B cell (primary cell): ENCODE results near the gene KRTAP4-5.

ENCODE experiments used
- CTCF ChIP-seq: fragments of 200-600 bp; IDR thresholded peaks from one replicate; pipeline ENCODE4 v1.8.0; 2022; ENCODE audit warnings: antibody characterized with exemption, mild to moderate bottlenecking
- EZH2 ChIP-seq: IDR thresholded peaks from 2 replicates; pipeline ENCODE4 v1.6.1; 2012; ENCODE audit warnings: borderline replicate concordance, low read depth, mild to moderate bottlenecking, moderate library complexity, low read length; ENCODE audit not compliant: insufficient read depth, poor library complexity, severe bottlenecking

DNA sequence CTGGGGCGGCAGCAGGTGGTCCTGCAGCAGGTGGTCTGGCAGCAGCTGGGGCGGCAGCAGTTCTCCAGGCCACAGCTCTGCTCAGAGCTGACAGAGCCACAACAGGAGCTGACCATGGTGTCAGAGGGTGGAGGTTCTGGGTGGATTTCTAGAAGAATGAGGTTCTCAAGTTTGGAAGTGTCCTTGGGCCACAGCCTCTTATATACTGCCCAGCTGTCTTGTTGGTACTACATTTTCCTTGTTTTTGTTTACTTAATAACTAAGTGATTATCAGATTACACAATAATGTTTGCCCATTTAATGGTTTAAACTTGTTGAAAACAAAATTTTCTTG lies at the start of gene KRTAP4-5:
- TF ChIP-seq CTCF (no peak), EZH2 (no peak)
